Spleen (tissue), 11 donors: ENCODE measurements around the gene EIF3I. TPM values are rescaled to one million over a fixed set of nuclear protein-coding genes. Genes with fewer than 3 reads are reported as not detected.

ENCODE experiments used
- DNase-seq: peaks from one replicate; pipeline ENCODE4 v3.0.0-alpha.2; 2020
- H3K27ac ChIP-seq, 8 donors: fragments of 200-600 bp; sonication (generic) in 7 of 8; 1 replicate in 4 of 8; 2 replicates in 4 of 8; pipeline versions ENCODE4 v1.5.0 to v1.8.0; 2016 to 2021; ENCODE audit warnings: inconsistent platforms in 4 of 8, mild to moderate bottlenecking in 4 of 8, moderate library complexity in 1 of 8
- H3K27me3 ChIP-seq, 7 donors: fragments of 200-600 bp; sonication (generic) in 6 of 7; replicated peaks in 1 of 7; 1 replicate in 4 of 7; 2 replicates in 3 of 7; pipeline versions ENCODE4 v1.5.0 to v1.8.0; 2016 to 2021; ENCODE audit warnings: inconsistent platforms in 3 of 7, mild to moderate bottlenecking in 1 of 7
- H3K36me3 ChIP-seq, 6 donors: fragments of 200-600 bp; sonication (generic) in 5 of 6; 1 replicate in 4 of 6; 2 replicates in 2 of 6; pipeline versions ENCODE4 v1.5.0 to v1.8.0; 2016 to 2021; ENCODE audit warnings: inconsistent platforms in 2 of 6
- H3K4me1 ChIP-seq, 6 donors: fragments of 200-600 bp; sonication (generic) in 5 of 6; 1 replicate in 3 of 6; 2 replicates in 3 of 6; pipeline versions ENCODE4 v1.5.0 to v1.8.0; 2016 to 2021; ENCODE audit warnings: inconsistent platforms in 3 of 6
- H3K4me3 ChIP-seq, 8 donors: fragments of 200-600 bp; sonication (generic) in 7 of 8; 1 replicate in 4 of 8; 2 replicates in 4 of 8; pipeline versions ENCODE4 v1.5.0 to v1.8.0; 2016 to 2021; ENCODE audit warnings: inconsistent platforms in 4 of 8, mild to moderate bottlenecking in 4 of 8, moderate library complexity in 2 of 8
- H3K9me3 ChIP-seq, 8 donors: fragments of 200-600 bp; sonication (generic) in 7 of 8; 1 replicate in 4 of 8; 2 replicates in 4 of 8; pipeline versions ENCODE4 v1.5.0 to v1.8.0; 2016 to 2021; ENCODE audit warnings: inconsistent platforms in 4 of 8
- CTCF ChIP-seq, 11 experiments: fragments of 200-600 bp in 7 of 11; fragments of 450-650 bp in 4 of 11; sonication (generic) in 4 of 11; IDR thresholded peaks in 8 of 11; conservative IDR thresholded peaks in 3 of 11; 1 replicate in 7 of 11; 2 replicates in 4 of 11; pipeline versions ENCODE4 v1.4.0 to v1.8.0; 2016 to 2021; ENCODE audit warnings: antibody characterized with exemption in 11 of 11, inconsistent platforms in 4 of 11, mild to moderate bottlenecking in 1 of 11
- POLR2A ChIP-seq, 3 donors: fragments of 450-650 bp; IDR thresholded peaks; one replicate each; pipeline ENCODE4 v1.5.1; 2017; ENCODE audit warnings: antibody characterized with exemption in 3 of 3, mild to moderate bottlenecking in 1 of 3
- POLR2AphosphoS5 ChIP-seq, 3 donors: sonication (generic); formaldehyde crosslinking; IDR thresholded peaks; one replicate each; pipeline ENCODE4 v1.5.1; 2017; ENCODE audit warnings: antibody characterized with exemption in 3 of 3
- WGBS, 5 donors: extraction: QIAGEN DNeasy Blood & Tissue Kit in 3 of 5; methylation state at CpG; one replicate each; pipeline versions ENCODE4 v1.1.5 to v1.1.7; 2013 to 2018; 5-methylcytosine and 5-hydroxymethylcytosine counted together
- intact Hi-C: fragments of 100-400 bp; cut with DNase I; formaldehyde crosslinking; loops from one replicate; pipeline ENCODE4 v1.15.0; 2023; ENCODE audit warnings: low total_unique reads
- polyA plus RNA-seq, 3 donors: library from polyadenylated mRNA; stranded (reverse); fragments of 200-250 nt; gene quantifications; one replicate each; pipeline ENCODE4 v1.2.1, GENCODE V29; 2013
- total RNA-seq, 7 donors: library from RNA; depleted of rRNA in 3 of 7; stranded (reverse); fragments of >200 nt in 3 of 7; fragmentation: NEBNext Ultra II Directional in 4 of 7; extraction: Animal tissue kit (Norgen Biotek cat#: 25700) in 4 of 7; gene quantifications; one replicate each; pipeline versions ENCODE4 v1.1.0 to v1.2.1, GENCODE V29; 2016 to 2021
- donor health status: healthy with polysubstance abuse.
- donor health status: DM: no; HTN: no; CAD: no; lungs with moderate emphysema.
- donor health status: DM: no; HTN: no; CAD: no.
- donor health status: Bipolar disorder and iron deficiency.
- donor health status: healthy.
- donor health status: DM: no; HTN: no; CAD: no.
- donor health status: DM: yes; HTN: yes; CAD: no.

EIF3I gene
- total and polyA plus RNA-seq, 10 donors: 94.5 to 182 (median 114) TPM

DNA sequence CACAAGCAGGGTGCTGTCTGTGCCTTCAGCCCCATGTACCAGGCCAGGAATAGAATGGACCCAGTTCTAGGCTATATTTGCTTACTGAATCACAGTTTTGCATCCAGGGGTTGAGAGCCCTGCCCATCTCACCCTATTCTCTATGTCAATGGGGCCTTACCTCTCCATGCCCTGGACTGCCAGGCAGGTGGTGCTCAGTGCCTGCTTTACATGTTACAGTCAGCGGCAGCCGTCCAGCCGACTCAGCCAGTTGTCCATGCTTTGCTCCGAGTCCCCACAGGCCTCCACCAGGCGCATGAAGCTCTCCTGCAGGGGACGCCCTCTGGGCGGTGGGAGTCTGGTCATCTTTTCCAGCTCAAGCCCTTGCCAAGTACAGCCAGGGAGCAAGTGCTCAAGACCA, 12.6 kb downstream of the EIF3I start:
- peaks cover 3 to 49% (median 30%) of the 10 kb centered on the region in 6 donors for H3K36me3 ChIP-seq
- no peak for DNase-seq
- H3K9me3 ChIP-seq: no peaks in the 10 kb centered on the region
- H3K4me1 ChIP-seq: peaks cover 0 to 8% (median 3%) of the 10 kb centered on the region in 6 donors
- 85 to 93% (median 87%) methylated on average over 7 of the region's 7 CpGs for WGBS, 5 donors
- no peak overlapping the region for H3K4me3 ChIP-seq
- peaks cover 0 to 3% (median 0%) of the 10 kb centered on the region in 7 donors for H3K27me3 ChIP-seq
- intact Hi-C loops: no loop called here
- peak overlapping the region in 3 of 8 donors; percentile 38 to 62 (median 55) for H3K27ac ChIP-seq
- TF ChIP-seq POLR2AphosphoS5 (IDR thresholded peaks at IDR 0.05) (no peak), POLR2A (IDR thresholded peaks at IDR 0.05) (no peak), CTCF (IDR thresholded peaks at IDR 0.05 in 8 of 11, conservative IDR thresholded peaks at IDR 0.05 in 3 of 11) (no peak)

DNA sequence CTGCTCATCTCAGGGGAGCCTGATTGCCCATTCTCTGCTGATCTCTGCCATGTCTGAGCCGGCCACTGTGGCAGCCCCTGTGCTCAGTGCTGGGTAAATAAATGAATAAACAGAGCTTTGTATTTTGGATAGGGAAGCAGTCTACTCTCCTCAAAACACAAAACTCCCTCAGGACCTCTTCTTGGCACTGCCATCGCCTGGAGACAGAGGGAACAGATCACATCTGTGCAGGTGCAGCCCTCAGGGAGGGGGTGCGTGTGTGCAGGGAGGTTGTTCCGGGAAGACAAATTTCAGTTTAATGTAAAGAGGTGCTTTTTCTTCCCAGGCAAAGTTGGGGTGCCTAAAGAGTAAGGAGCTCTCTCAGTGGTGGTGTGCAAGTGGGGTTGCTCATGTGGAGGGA, 17.1 kb downstream of the EIF3I start:
- no peak overlapping the region for H3K4me3 ChIP-seq

DNA sequence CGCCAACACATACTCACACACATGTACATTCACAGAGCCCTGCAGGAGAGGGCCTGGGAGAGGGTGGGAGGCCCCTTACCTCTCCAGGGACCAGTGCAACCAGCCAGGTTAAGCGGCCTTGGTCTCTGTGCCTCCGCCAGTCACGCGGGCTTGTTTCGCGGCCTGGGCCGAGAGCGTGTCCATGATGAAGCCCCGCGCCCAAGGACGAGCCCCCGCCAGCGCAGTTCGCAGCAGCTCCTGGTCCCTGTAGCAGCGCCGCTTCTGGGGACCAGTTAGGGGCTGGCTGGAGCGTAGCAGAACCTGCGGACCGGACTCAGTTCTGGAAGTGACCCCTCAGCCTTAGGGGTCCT, 17.6 kb downstream of the EIF3I start:
- TF ChIP-seq POLR2A (IDR thresholded peaks at IDR 0.05): no peak
- TF ChIP-seq POLR2AphosphoS5 (IDR thresholded peaks at IDR 0.05): no peak
- intact Hi-C loops: no loop called here
- WGBS, 5 donors: 80 to 92% (median 86%) methylated on average over 1 to 20 of the region's 20 CpGs
- H3K4me1 ChIP-seq: peaks cover 7 to 43% (median 34%) of the 10 kb centered on the region in 6 donors
- peaks cover 0 to 3% (median 0%) of the 10 kb centered on the region in 6 donors for H3K36me3 ChIP-seq
- no peak for DNase-seq
- peaks cover 0 to 22% (median 0%) of the 10 kb centered on the region in 7 donors for H3K27me3 ChIP-seq
- peak overlapping the region in 4 of 8 donors; percentile 58 to 86 (median 65) for H3K4me3 ChIP-seq
- no peaks in the 10 kb centered on the region for H3K9me3 ChIP-seq
- H3K27ac ChIP-seq: peak overlapping the region in 6 of 8 donors; percentile 67 to 83 (median 76)

More for the DNA sequence above, 17.1 kb downstream of the EIF3I start:
- peaks cover 0 to 22% (median 0%) of the 10 kb centered on the region in 7 donors for H3K27me3 ChIP-seq
- intact Hi-C loops: no loop called here
- H3K4me1 ChIP-seq: peaks cover 7 to 43% (median 34%) of the 10 kb centered on the region in 6 donors
- no peak for DNase-seq
- 81 to 93% (median 86%) methylated on average over 4 of the region's 4 CpGs for WGBS, 5 donors
- TF ChIP-seq POLR2A (IDR thresholded peaks at IDR 0.05) (no peak), POLR2AphosphoS5 (IDR thresholded peaks at IDR 0.05) (no peak), CTCF (IDR thresholded peaks at IDR 0.05 in 8 of 11, conservative IDR thresholded peaks at IDR 0.05 in 3 of 11) (no peak)
- H3K36me3 ChIP-seq: peaks cover 0 to 6% (median 2%) of the 10 kb centered on the region in 6 donors
- H3K9me3 ChIP-seq: no peaks in the 10 kb centered on the region
- peak overlapping the region in 1 of 8 donors; percentile 83 for H3K27ac ChIP-seq

GRCh38 chr1:32240140-32240951, 18.1 kb downstream of the EIF3I start:
- H3K4me1 ChIP-seq: peaks cover 7 to 43% (median 34%) of the 10 kb centered on the region in 6 donors
- TF ChIP-seq CTCF (IDR thresholded peaks at IDR 0.05 in 8 of 11, conservative IDR thresholded peaks at IDR 0.05 in 3 of 11) (peak in 8 of 11 experiments; percentile 6 to 59 (median 28)), POLR2AphosphoS5 (IDR thresholded peaks at IDR 0.05) (peak; percentile 78 to 85 (median 82)), POLR2A (IDR thresholded peaks at IDR 0.05) (no peak)
- H3K9me3 ChIP-seq: no peaks in the 10 kb centered on the region
- H3K4me3 ChIP-seq: peak overlapping the region; percentile 40 to 86 (median 66)
- no peaks in the 10 kb centered on the region for H3K36me3 ChIP-seq
- peak overlapping the region; percentile 59 to 83 (median 76) for H3K27ac ChIP-seq
- WGBS, 5 donors: 4 to 8% (median 6%) methylated on average over 47 to 62 of the region's 62 CpGs
- DNase-seq: peak; percentile 88
- intact Hi-C loops: no loop called here
- H3K27me3 ChIP-seq: peaks cover 0 to 22% (median 0%) of the 10 kb centered on the region in 7 donors
